ENCODE measurements around the gene DRAM1.
A peak's percentile ranks its signal among the peaks of the same experiment; 100 is the strongest.

The DRAM1 gene

DNA sequence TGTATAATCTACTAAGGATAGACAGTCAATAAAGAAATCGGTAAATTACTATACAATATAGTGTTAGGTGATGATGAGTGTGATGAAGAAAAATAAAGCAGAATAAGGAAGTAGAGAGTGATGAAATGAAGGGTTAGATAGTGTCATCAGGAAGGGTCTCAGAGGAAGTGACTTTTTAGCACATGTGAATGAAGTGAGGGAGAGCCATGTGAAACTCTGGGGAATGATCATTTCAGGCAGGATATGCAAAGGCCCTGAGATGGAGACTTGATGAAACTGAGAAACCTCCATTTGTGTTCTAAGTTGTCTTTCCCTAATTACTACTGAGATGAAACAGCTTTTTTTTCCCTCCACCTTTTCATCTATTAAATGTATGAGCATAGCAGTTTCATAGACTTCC is 27.2 kb upstream of the DRAM1 start:
- H2AFZ ChIP-seq (ENCODE audit: low read depth, low read length), result no peak overlapping the region
- no peak for TF ChIP-seq EZH2phosphoT487 (IDR thresholded peaks at IDR 0.05; ENCODE audit: low read depth)
- TF ChIP-seq, protein P1, sequence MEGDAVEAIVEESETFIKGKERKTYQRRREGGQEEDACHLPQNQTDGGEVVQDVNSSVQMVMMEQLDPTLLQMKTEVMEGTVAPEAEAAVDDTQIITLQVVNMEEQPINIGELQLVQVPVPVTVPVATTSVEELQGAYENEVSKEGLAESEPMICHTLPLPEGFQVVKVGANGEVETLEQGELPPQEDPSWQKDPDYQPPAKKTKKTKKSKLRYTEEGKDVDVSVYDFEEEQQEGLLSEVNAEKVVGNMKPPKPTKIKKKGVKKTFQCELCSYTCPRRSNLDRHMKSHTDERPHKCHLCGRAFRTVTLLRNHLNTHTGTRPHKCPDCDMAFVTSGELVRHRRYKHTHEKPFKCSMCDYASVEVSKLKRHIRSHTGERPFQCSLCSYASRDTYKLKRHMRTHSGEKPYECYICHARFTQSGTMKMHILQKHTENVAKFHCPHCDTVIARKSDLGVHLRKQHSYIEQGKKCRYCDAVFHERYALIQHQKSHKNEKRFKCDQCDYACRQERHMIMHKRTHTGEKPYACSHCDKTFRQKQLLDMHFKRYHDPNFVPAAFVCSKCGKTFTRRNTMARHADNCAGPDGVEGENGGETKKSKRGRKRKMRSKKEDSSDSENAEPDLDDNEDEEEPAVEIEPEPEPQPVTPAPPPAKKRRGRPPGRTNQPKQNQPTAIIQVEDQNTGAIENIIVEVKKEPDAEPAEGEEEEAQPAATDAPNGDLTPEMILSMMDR (IDR thresholded peaks at IDR 0.05; ENCODE audit: low read depth, low read length), result no peak
- H3K4me3 ChIP-seq (ENCODE audit: low read length), result peak overlapping the region; percentile 30; the same call in 1 of the 2 replicates
- no peaks in the 10 kb centered on the region for H3K79me2 ChIP-seq (ENCODE audit: low read length)
- H3K27ac ChIP-seq (ENCODE audit: low read length), result peak overlapping the region; percentile 72
- peak overlapping the region; percentile 71 for H3K4me2 ChIP-seq (ENCODE audit: low read length)
- H3K4me1 ChIP-seq (ENCODE audit: low read length), result peaks cover 45% of the 10 kb centered on the region
- H3K9me3 ChIP-seq (ENCODE audit: insufficient read depth, low read length), result no peaks in the 10 kb centered on the region
- H3K9ac ChIP-seq (ENCODE audit: low read length), result peak overlapping the region; percentile 63; the same call in 1 of the 2 replicates
- no peaks in the 10 kb centered on the region for H4K20me1 ChIP-seq (ENCODE audit: insufficient read depth, low read length)
- no peaks in the 10 kb centered on the region for H3K36me3 ChIP-seq (replicated peaks; ENCODE audit: low read depth, low read length)
- no peaks in the 10 kb centered on the region for H3K27me3 ChIP-seq (ENCODE audit: low read depth, low read length)

DNA sequence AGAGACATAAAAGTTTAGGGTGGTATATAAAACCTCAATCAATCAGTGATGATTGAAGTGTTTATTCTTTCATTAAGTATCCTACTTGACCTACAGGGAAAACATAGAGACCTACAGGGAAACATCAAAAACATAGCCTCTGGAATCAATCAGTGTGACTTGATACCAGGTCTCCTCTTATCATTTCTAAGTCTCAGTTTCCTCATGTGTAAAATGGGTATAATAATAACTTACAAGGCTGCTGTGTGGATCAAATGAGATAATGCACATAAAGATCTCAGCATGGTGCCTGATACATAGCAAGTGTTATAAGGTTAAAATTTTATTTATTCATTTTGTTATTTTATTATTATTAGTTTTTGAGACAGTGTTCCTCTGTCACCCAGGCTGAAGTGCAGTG is 24.4 kb upstream of the DRAM1 start:
- Histone ChIP-seq H3K9me3 (ENCODE audit: insufficient read depth, low read length) (no peaks in the 10 kb centered on the region), H3K36me3 (replicated peaks; ENCODE audit: low read depth, low read length) (no peaks in the 10 kb centered on the region), H3K4me3 (ENCODE audit: low read length) (no peak overlapping the region), H3K27ac (ENCODE audit: low read length) (no peak overlapping the region), H4K20me1 (ENCODE audit: insufficient read depth, low read length) (no peaks in the 10 kb centered on the region), H3K27me3 (ENCODE audit: low read depth, low read length) (no peaks in the 10 kb centered on the region), H2AFZ (ENCODE audit: low read depth, low read length) (no peak overlapping the region), H3K4me1 (ENCODE audit: low read length) (peaks cover 73% of the 10 kb centered on the region), H3K9ac (ENCODE audit: low read length) (no peak overlapping the region), H3K79me2 (ENCODE audit: low read length) (no peaks in the 10 kb centered on the region), H3K4me2 (ENCODE audit: low read length) (no peak overlapping the region)
- TF ChIP-seq, protein P1 (IDR thresholded peaks at IDR 0.05; ENCODE audit: low read depth, low read length), result no peak
- no peak for TF ChIP-seq EZH2phosphoT487 (IDR thresholded peaks at IDR 0.05; ENCODE audit: low read depth)

DNA sequence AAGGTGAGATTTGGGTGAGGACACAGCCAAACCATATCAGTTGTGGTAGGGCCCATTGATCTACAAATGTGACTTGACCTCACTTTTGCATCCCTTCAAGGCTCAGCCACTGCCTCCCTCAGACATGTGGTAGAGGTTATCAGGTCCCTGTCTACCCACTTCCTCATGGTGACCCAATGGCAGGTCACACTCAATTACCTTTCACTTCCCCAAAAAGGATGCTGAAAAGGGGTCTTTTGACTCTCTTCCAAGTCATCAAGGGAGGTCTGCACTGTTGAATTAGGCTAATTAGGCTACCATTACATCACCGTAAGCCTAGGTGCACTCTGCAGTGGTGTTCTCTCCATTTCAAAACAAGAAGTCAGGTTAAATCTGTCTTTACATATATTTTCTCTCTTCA is 22.6 kb upstream of the DRAM1 start:
- H3K27ac ChIP-seq (ENCODE audit: low read length), result peak overlapping the region; percentile 96
- peak overlapping the region; percentile 62 for H3K9ac ChIP-seq (ENCODE audit: low read length)

DNA sequence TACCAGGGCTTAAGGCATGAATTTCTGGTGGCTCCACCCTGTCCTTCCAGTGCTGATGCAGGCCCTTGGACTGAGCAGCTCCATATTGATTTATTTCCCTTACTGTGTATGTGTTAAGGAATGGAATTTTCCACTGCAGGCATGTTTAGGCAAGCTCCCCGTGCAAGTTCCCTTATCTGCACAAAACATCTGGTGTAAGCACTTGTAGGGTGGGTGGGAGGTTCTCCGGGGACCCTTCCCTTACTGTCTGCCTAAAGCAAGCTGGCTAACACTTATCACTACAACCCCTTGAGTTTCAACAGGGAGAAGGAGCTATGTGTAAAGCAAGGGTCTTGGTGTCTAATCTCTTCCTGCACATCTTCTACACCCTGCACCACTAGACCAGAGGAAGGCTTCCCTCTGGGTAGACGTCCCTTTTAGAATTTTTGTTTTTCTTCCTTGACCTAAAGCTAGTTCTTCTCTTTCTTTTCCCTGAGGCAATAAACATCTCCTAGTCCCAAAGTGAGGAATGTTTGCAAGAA is 22.0 kb upstream of the DRAM1 start:
- Histone ChIP-seq H3K4me2 (ENCODE audit: low read length) (peak overlapping the region; percentile 66), H3K36me3 (replicated peaks; ENCODE audit: low read depth, low read length) (no peaks in the 10 kb centered on the region), H3K27ac (ENCODE audit: low read length) (peak overlapping the region; percentile 96), H3K79me2 (ENCODE audit: low read length) (no peaks in the 10 kb centered on the region), H4K20me1 (ENCODE audit: insufficient read depth, low read length) (no peaks in the 10 kb centered on the region), H3K4me3 (ENCODE audit: low read length) (peak overlapping the region; percentile 9; the same call in 1 of the 2 replicates), H3K27me3 (ENCODE audit: low read depth, low read length) (no peaks in the 10 kb centered on the region), H2AFZ (ENCODE audit: low read depth, low read length) (no peak overlapping the region), H3K9me3 (ENCODE audit: insufficient read depth, low read length) (no peaks in the 10 kb centered on the region), H3K9ac (ENCODE audit: low read length) (peak overlapping the region; percentile 62), H3K4me1 (ENCODE audit: low read length) (peaks cover 86% of the 10 kb centered on the region)
- TF ChIP-seq, protein P1 (IDR thresholded peaks at IDR 0.05; ENCODE audit: low read depth, low read length), result no peak

More for the DNA sequence above, 22.6 kb upstream of the DRAM1 start:
- no peaks in the 10 kb centered on the region for H3K79me2 ChIP-seq (ENCODE audit: low read length)
- H3K4me1 ChIP-seq (ENCODE audit: low read length), result peaks cover 86% of the 10 kb centered on the region
- no peaks in the 10 kb centered on the region for H4K20me1 ChIP-seq (ENCODE audit: insufficient read depth, low read length)
- peak overlapping the region; percentile 66 for H3K4me2 ChIP-seq (ENCODE audit: low read length)
- peak overlapping the region; percentile 2; the same call in 1 of the 2 replicates for H3K4me3 ChIP-seq (ENCODE audit: low read length)
- H2AFZ ChIP-seq (ENCODE audit: low read depth, low read length), result no peak overlapping the region
- TF ChIP-seq, protein P1 (IDR thresholded peaks at IDR 0.05; ENCODE audit: low read depth, low read length), result no peak
- TF ChIP-seq EZH2phosphoT487 (IDR thresholded peaks at IDR 0.05; ENCODE audit: low read depth), result 0 out of 2 replicates have a peak, but pooled peaks have one; percentile 25
- no peaks in the 10 kb centered on the region for H3K36me3 ChIP-seq (replicated peaks; ENCODE audit: low read depth, low read length)
- H3K27me3 ChIP-seq (ENCODE audit: low read depth, low read length), result no peaks in the 10 kb centered on the region
- no peaks in the 10 kb centered on the region for H3K9me3 ChIP-seq (ENCODE audit: insufficient read depth, low read length)
